ENCODE results near the gene NAALADL2.

- no peak for TF ChIP-seq CTCF (IDR thresholded peaks at IDR 0.05)
- TF ChIP-seq POLR2A (IDR thresholded peaks at IDR 0.05): no peak
Measured at GRCh38 chr3:175105066-175105465, 245.9 kb downstream of the NAALADL2 start.
